Activated naive CD4-positive, alpha-beta T cell treated with anti-CD3 and anti-CD28 coated beads, Interleukin-2, amount 50 U/mL, for 24 hours (primary cell): ENCODE data around the gene LSMEM2.

Experiments used
- H3K27ac Mint-ChIP-seq: one replicate; pipeline ENCODE4 v1.8.0; 2021; ENCODE audit warnings: mild to moderate bottlenecking, mixed read lengths
- H3K27me3 Mint-ChIP-seq: one replicate; pipeline ENCODE4 v1.8.0; 2021; ENCODE audit warnings: mixed read lengths
- H3K36me3 Mint-ChIP-seq: one replicate; pipeline ENCODE4 v1.8.0; 2021; ENCODE audit warnings: mixed read lengths
- H3K4me1 Mint-ChIP-seq: one replicate; pipeline ENCODE4 v1.8.0; 2021; ENCODE audit warnings: mixed read lengths
- H3K4me3 Mint-ChIP-seq: one replicate; pipeline ENCODE4 v1.8.0; 2021; ENCODE audit warnings: mild to moderate bottlenecking, mixed read lengths
- H3K9me3 Mint-ChIP-seq: one replicate; pipeline ENCODE4 v1.8.0; 2021; ENCODE audit warnings: mixed read lengths

Gene LSMEM2

GRCh38 chr3:50278880-50279224, at the start of gene LSMEM2:
LSMEM2 (plus strand) TSS chr3:50279087; CDS start chr3:50279114, 27 bp downstream.
- Mint-ChIP-seq H3K4me3 (no peak within 1 kb of the TSS), H3K27ac (peak within 1 kb of the TSS; percentile 41), H3K27me3 (peaks cover 15% of the 10 kb centered on the region), H3K36me3 (no peaks in the 10 kb centered on the region), H3K9me3 (no peaks in the 10 kb centered on the region), H3K4me1 (peaks cover 21% of the 10 kb centered on the region)

- no peaks in the 10 kb centered on the region for H3K27me3 Mint-ChIP-seq
- no peaks in the 10 kb centered on the region for H3K9me3 Mint-ChIP-seq
- no peaks in the 10 kb centered on the region for H3K36me3 Mint-ChIP-seq
- H3K27ac Mint-ChIP-seq = no peak overlapping the region
- peaks cover 27% of the 10 kb centered on the region for H3K4me1 Mint-ChIP-seq
- peak overlapping the region; percentile 53 for H3K4me3 Mint-ChIP-seq
Measured at GRCh38 chr3:50229490-50229889, 49.4 kb upstream of the LSMEM2 start.

GRCh38 chr3:50230104-50230793, 48.6 kb upstream of the LSMEM2 start:
- no peaks in the 10 kb centered on the region for H3K36me3 Mint-ChIP-seq
- H3K27me3 Mint-ChIP-seq = no peaks in the 10 kb centered on the region
- no peak overlapping the region for H3K4me3 Mint-ChIP-seq
- H3K9me3 Mint-ChIP-seq = no peaks in the 10 kb centered on the region
- no peak overlapping the region for H3K27ac Mint-ChIP-seq
- peaks cover 27% of the 10 kb centered on the region for H3K4me1 Mint-ChIP-seq

- H3K4me1 Mint-ChIP-seq = peaks cover 32% of the 10 kb centered on the region
- H3K27ac Mint-ChIP-seq = peak overlapping the region; percentile 31
- no peaks in the 10 kb centered on the region for H3K9me3 Mint-ChIP-seq
- no peaks in the 10 kb centered on the region for H3K36me3 Mint-ChIP-seq
- H3K4me3 Mint-ChIP-seq = no peak overlapping the region
- no peaks in the 10 kb centered on the region for H3K27me3 Mint-ChIP-seq
Measured at GRCh38 chr3:50230794-50231125, 48.1 kb upstream of the LSMEM2 start.

- no peak overlapping the region for H3K4me3 Mint-ChIP-seq
- no peaks in the 10 kb centered on the region for H3K27me3 Mint-ChIP-seq
- H3K27ac Mint-ChIP-seq = peak overlapping the region; percentile 51
- H3K9me3 Mint-ChIP-seq = no peaks in the 10 kb centered on the region
- H3K4me1 Mint-ChIP-seq = peaks cover 28% of the 10 kb centered on the region
- H3K36me3 Mint-ChIP-seq = no peaks in the 10 kb centered on the region
Measured at GRCh38 chr3:50231581-50231980, 47.3 kb upstream of the LSMEM2 start.

GRCh38 chr3:50232303-50232702, 46.6 kb upstream of the LSMEM2 start:
- no peaks in the 10 kb centered on the region for H3K9me3 Mint-ChIP-seq
- no peaks in the 10 kb centered on the region for H3K36me3 Mint-ChIP-seq
- H3K4me3 Mint-ChIP-seq = no peak overlapping the region
- peaks cover 23% of the 10 kb centered on the region for H3K4me1 Mint-ChIP-seq
- H3K27me3 Mint-ChIP-seq = no peaks in the 10 kb centered on the region
- peak overlapping the region; percentile 5 for H3K27ac Mint-ChIP-seq

- Mint-ChIP-seq H3K4me3 (no peak overlapping the region), H3K27me3 (no peaks in the 10 kb centered on the region), H3K9me3 (no peaks in the 10 kb centered on the region), H3K36me3 (no peaks in the 10 kb centered on the region), H3K27ac (no peak overlapping the region), H3K4me1 (peaks cover 18% of the 10 kb centered on the region)
Measured at GRCh38 chr3:50233176-50233575, 45.7 kb upstream of the LSMEM2 start.

- H3K4me1 Mint-ChIP-seq = peaks cover 34% of the 10 kb centered on the region
- peak within 1 kb of the TSS; percentile 94 for H3K27ac Mint-ChIP-seq
- H3K9me3 Mint-ChIP-seq = no peaks in the 10 kb centered on the region
- H3K36me3 Mint-ChIP-seq = no peaks in the 10 kb centered on the region
- H3K27me3 Mint-ChIP-seq = no peaks in the 10 kb centered on the region
- H3K4me3 Mint-ChIP-seq = peak within 1 kb of the TSS; percentile 92
Measured at GRCh38 chr3:50235716-50236483, 43.0 kb upstream of the LSMEM2 start, which contains the start of gene GNAI2. GNAI2 (plus strand) TSS chr3:50236204; CDS start chr3:50236336, 132 bp downstream.

GRCh38 chr3:50236484-50237132, 42.3 kb upstream of the LSMEM2 start:
- H3K4me3 Mint-ChIP-seq = peak overlapping the region; percentile 92
- H3K27ac Mint-ChIP-seq = peak overlapping the region; percentile 94
- no peaks in the 10 kb centered on the region for H3K27me3 Mint-ChIP-seq
- H3K36me3 Mint-ChIP-seq = no peaks in the 10 kb centered on the region
- no peaks in the 10 kb centered on the region for H3K9me3 Mint-ChIP-seq
- H3K4me1 Mint-ChIP-seq = peaks cover 40% of the 10 kb centered on the region

GRCh38 chr3:50237133-50237651, 41.7 kb upstream of the LSMEM2 start:
- Mint-ChIP-seq H3K4me1 (peaks cover 46% of the 10 kb centered on the region), H3K36me3 (no peaks in the 10 kb centered on the region), H3K4me3 (peak overlapping the region; percentile 92), H3K9me3 (no peaks in the 10 kb centered on the region), H3K27me3 (no peaks in the 10 kb centered on the region), H3K27ac (peak overlapping the region; percentile 94)

GRCh38 chr3:50237754-50238548, 40.9 kb upstream of the LSMEM2 start:
- peaks cover 53% of the 10 kb centered on the region for H3K4me1 Mint-ChIP-seq
- no peaks in the 10 kb centered on the region for H3K36me3 Mint-ChIP-seq
- H3K27me3 Mint-ChIP-seq = no peaks in the 10 kb centered on the region
- peak overlapping the region; percentile 92 for H3K4me3 Mint-ChIP-seq
- no peaks in the 10 kb centered on the region for H3K9me3 Mint-ChIP-seq
- peak overlapping the region; percentile 94 for H3K27ac Mint-ChIP-seq

- Mint-ChIP-seq H3K9me3 (no peaks in the 10 kb centered on the region), H3K4me3 (peak overlapping the region; percentile 92), H3K4me1 (peaks cover 56% of the 10 kb centered on the region), H3K36me3 (no peaks in the 10 kb centered on the region), H3K27me3 (no peaks in the 10 kb centered on the region), H3K27ac (no peak overlapping the region)
Measured at GRCh38 chr3:50238549-50239026, 40.3 kb upstream of the LSMEM2 start.

- Mint-ChIP-seq H3K36me3 (no peaks in the 10 kb centered on the region), H3K27ac (peak overlapping the region; percentile 76), H3K27me3 (no peaks in the 10 kb centered on the region), H3K9me3 (no peaks in the 10 kb centered on the region), H3K4me1 (peaks cover 64% of the 10 kb centered on the region), H3K4me3 (peak overlapping the region; percentile 92)
Measured at GRCh38 chr3:50239649-50240048, 39.2 kb upstream of the LSMEM2 start.

GRCh38 chr3:50241163-50241562, 37.7 kb upstream of the LSMEM2 start:
- Mint-ChIP-seq H3K4me1 (peaks cover 71% of the 10 kb centered on the region), H3K36me3 (no peaks in the 10 kb centered on the region), H3K27me3 (no peaks in the 10 kb centered on the region), H3K9me3 (no peaks in the 10 kb centered on the region), H3K27ac (peak overlapping the region; percentile 96), H3K4me3 (no peak overlapping the region)
